ENCODE measurements around the gene S1PR4.
A peak's percentile ranks its signal among the peaks of the same experiment; 100 is the strongest.
"Not testable (repeated sequence)": the region's sequence is repeated elsewhere in the genome, so short reads cannot be mapped to it uniquely, and the experiment has no call there.

Gene S1PR4

GRCh38 chr19:3196064-3196932 lies 17.7 kb downstream of the S1PR4 start:
- no peak for DNase-seq

GRCh38 chr19:3196933-3197205 lies 18.3 kb downstream of the S1PR4 start:
- no peak for DNase-seq

- DNase-seq: no peak
These were observed 20.5 kb downstream of the S1PR4 start for GRCh38 chr19:3198901-3199700.

GRCh38 chr19:3201072-3201700 lies 22.6 kb downstream of the S1PR4 start:
- DNase-seq: no peak

GRCh38 chr19:3201911-3202310 lies 23.3 kb downstream of the S1PR4 start:
- no peak for DNase-seq

GRCh38 chr19:3202346-3202745 lies 23.8 kb downstream of the S1PR4 start:
- DNase-seq: no peak

GRCh38 chr19:3202895-3203294 lies 24.3 kb downstream of the S1PR4 start:
- DNase-seq: not testable (repeated sequence)

- DNase-seq: no peak
These were observed 25.5 kb downstream of the S1PR4 start for GRCh38 chr19:3203805-3204645.

- DNase-seq: no peak
These were observed 26.2 kb downstream of the S1PR4 start for GRCh38 chr19:3204646-3205275.

GRCh38 chr19:3206216-3206953 lies 27.8 kb downstream of the S1PR4 start:
- no peak for DNase-seq

GRCh38 chr19:3207461-3208242 lies 29.1 kb downstream of the S1PR4 start:
- no peak for DNase-seq

- no peak for DNase-seq
These were observed 30.0 kb downstream of the S1PR4 start for GRCh38 chr19:3208317-3209207.

GRCh38 chr19:3210347-3211017 lies 31.9 kb downstream of the S1PR4 start:
- peak; percentile 54 for DNase-seq

- no peak for DNase-seq
These were observed 32.6 kb downstream of the S1PR4 start for GRCh38 chr19:3211191-3211590.

- DNase-seq: no peak
These were observed 34.6 kb downstream of the S1PR4 start for GRCh38 chr19:3213159-3213558.

GRCh38 chr19:3216874-3217273 lies 38.3 kb downstream of the S1PR4 start:
- DNase-seq: no peak

GRCh38 chr19:3220576-3220975 lies 42.0 kb downstream of the S1PR4 start:
- DNase-seq: peak; percentile 15

- not testable (repeated sequence) for DNase-seq
These were observed 43.0 kb downstream of the S1PR4 start for GRCh38 chr19:3221576-3221975.

- DNase-seq: no peak
These were observed 44.1 kb downstream of the S1PR4 start for GRCh38 chr19:3222709-3223108.
